Loucy (cell line): Measurements from ENCODE around the gene ZMIZ2.

Experiments used
- H2AFZ ChIP-seq: fragments of 200-600 bp; sonication (generic); 2 replicates; pipeline ENCODE4 v1.6.0; 2016; ENCODE audit warnings: antibody characterized with exemption, mild to moderate bottlenecking, low read length, moderate library complexity
- H3F3A ChIP-seq: fragments of 200-600 bp; 2 replicates; pipeline ENCODE4 v1.6.0; 2016; ENCODE audit warnings: antibody characterized with exemption, low read depth, mild to moderate bottlenecking
- H3K27me3 ChIP-seq: fragments of 200-600 bp; sonication (generic); 2 replicates; pipeline ENCODE4 v1.6.1; 2014; ENCODE audit warnings: low read length, mild to moderate bottlenecking; ENCODE audit not compliant: insufficient read depth, poor library complexity, severe bottlenecking
- H3K36me3 ChIP-seq: fragments of 200-600 bp; sonication (generic); 2 replicates; pipeline ENCODE4 v1.6.1; 2016; ENCODE audit warnings: low read length; ENCODE audit not compliant: insufficient read depth
- H3K4me1 ChIP-seq: fragments of 200-600 bp; sonication (generic); 2 replicates; pipeline ENCODE4 v1.5.1; 2014; ENCODE audit warnings: low read length, mild to moderate bottlenecking; ENCODE audit not compliant: insufficient read depth, poor library complexity, severe bottlenecking
- H3K4me2 ChIP-seq: fragments of 200-600 bp; sonication (generic); 2 replicates; pipeline ENCODE4 v1.6.0; 2014; ENCODE audit warnings: antibody characterized with exemption, low read length, low read depth, mild to moderate bottlenecking; ENCODE audit not compliant: poor library complexity, severe bottlenecking
- H3K4me3 ChIP-seq: fragments of 200-600 bp; sonication (generic); 2 replicates; pipeline ENCODE4 v1.5.1; 2014; ENCODE audit warnings: low read length, mild to moderate bottlenecking, mixed read lengths; ENCODE audit not compliant: poor library complexity, severe bottlenecking
- H3K79me2 ChIP-seq: fragments of 200-600 bp; sonication (generic); 2 replicates; pipeline ENCODE4 v1.6.1; 2014; ENCODE audit warnings: low read length; ENCODE audit not compliant: insufficient read depth
- H3K9ac ChIP-seq: fragments of 200-600 bp; sonication (generic); 2 replicates; pipeline ENCODE4 v1.6.0; 2014; ENCODE audit warnings: mild to moderate bottlenecking, low read depth, low read length, moderate library complexity; ENCODE audit not compliant: poor library complexity, severe bottlenecking
- H3K9me2 ChIP-seq: fragments of 200-600 bp; sonication (generic); replicated peaks from 2 replicates; pipeline ENCODE4 v1.6.1; 2016; ENCODE audit warnings: low read depth, low read length, mixed read lengths
- H3K9me3 ChIP-seq: fragments of 200-600 bp; sonication (generic); 2 replicates; pipeline ENCODE4 v1.6.1; 2014; ENCODE audit warnings: mild to moderate bottlenecking, antibody characterized with exemption, low read length, low read depth; ENCODE audit not compliant: insufficient read depth
- H4K20me1 ChIP-seq: fragments of 200-600 bp; sonication (generic); 2 replicates; pipeline ENCODE4 v1.6.0; 2014; ENCODE audit warnings: antibody characterized with exemption, low read length, mild to moderate bottlenecking; ENCODE audit not compliant: insufficient read depth, poor library complexity, severe bottlenecking
- EZH2phosphoT487 ChIP-seq: fragments of 200-600 bp; IDR thresholded peaks from 2 replicates; pipeline ENCODE4 v1.6.1; 2018; ENCODE audit warnings: antibody characterized with exemption, mild to moderate bottlenecking, moderate library complexity, borderline replicate concordance
- TF ChIP-seq, protein P1 (sequence below): fragments of 200-600 bp; sonication (generic); conservative IDR thresholded peaks from 2 replicates; pipeline ENCODE4 v1.5.1; 2014; ENCODE audit warnings: mild to moderate bottlenecking, antibody characterized with exemption, low read length

The ZMIZ2 gene

DNA sequence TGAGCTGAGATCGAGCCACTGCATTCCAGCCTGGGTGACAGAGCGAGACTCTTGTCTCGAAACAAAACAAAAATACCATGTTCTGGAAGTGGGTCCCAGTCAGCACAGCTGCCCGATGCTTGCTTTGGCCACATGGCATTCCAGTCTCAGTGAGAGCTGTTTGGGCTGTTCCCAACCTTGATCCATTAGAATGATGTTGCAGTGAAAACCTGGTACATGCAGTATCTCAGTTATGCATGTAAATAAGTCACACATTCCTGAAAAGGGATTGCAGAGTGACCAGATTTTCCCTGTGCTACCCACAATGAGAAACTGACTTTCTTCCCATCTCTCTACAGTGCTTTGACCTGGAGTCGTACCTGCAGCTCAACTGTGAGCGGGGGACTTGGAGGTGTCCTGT, 15.4 kb downstream of the ZMIZ2 start:
- peaks cover 84% of the 10 kb centered on the region; the same call in 1 of the 2 replicates for H3K36me3 ChIP-seq
- no peak overlapping the region for H3K4me2 ChIP-seq
- no peaks in the 10 kb centered on the region for H3K79me2 ChIP-seq
- H3F3A ChIP-seq: no peaks in the 10 kb centered on the region
- no peaks in the 10 kb centered on the region for H3K9me3 ChIP-seq
- no peak overlapping the region for H3K9ac ChIP-seq
- no peaks in the 10 kb centered on the region for H3K27me3 ChIP-seq
- H3K4me1 ChIP-seq: no peaks in the 10 kb centered on the region
- H2AFZ ChIP-seq: no peak overlapping the region
- H4K20me1 ChIP-seq: no peaks in the 10 kb centered on the region
- no peak overlapping the region for H3K4me3 ChIP-seq
- H3K9me2 ChIP-seq: no peaks in the 10 kb centered on the region
- no peak for TF ChIP-seq EZH2phosphoT487
- TF ChIP-seq, protein P1, sequence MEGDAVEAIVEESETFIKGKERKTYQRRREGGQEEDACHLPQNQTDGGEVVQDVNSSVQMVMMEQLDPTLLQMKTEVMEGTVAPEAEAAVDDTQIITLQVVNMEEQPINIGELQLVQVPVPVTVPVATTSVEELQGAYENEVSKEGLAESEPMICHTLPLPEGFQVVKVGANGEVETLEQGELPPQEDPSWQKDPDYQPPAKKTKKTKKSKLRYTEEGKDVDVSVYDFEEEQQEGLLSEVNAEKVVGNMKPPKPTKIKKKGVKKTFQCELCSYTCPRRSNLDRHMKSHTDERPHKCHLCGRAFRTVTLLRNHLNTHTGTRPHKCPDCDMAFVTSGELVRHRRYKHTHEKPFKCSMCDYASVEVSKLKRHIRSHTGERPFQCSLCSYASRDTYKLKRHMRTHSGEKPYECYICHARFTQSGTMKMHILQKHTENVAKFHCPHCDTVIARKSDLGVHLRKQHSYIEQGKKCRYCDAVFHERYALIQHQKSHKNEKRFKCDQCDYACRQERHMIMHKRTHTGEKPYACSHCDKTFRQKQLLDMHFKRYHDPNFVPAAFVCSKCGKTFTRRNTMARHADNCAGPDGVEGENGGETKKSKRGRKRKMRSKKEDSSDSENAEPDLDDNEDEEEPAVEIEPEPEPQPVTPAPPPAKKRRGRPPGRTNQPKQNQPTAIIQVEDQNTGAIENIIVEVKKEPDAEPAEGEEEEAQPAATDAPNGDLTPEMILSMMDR: no peak

DNA sequence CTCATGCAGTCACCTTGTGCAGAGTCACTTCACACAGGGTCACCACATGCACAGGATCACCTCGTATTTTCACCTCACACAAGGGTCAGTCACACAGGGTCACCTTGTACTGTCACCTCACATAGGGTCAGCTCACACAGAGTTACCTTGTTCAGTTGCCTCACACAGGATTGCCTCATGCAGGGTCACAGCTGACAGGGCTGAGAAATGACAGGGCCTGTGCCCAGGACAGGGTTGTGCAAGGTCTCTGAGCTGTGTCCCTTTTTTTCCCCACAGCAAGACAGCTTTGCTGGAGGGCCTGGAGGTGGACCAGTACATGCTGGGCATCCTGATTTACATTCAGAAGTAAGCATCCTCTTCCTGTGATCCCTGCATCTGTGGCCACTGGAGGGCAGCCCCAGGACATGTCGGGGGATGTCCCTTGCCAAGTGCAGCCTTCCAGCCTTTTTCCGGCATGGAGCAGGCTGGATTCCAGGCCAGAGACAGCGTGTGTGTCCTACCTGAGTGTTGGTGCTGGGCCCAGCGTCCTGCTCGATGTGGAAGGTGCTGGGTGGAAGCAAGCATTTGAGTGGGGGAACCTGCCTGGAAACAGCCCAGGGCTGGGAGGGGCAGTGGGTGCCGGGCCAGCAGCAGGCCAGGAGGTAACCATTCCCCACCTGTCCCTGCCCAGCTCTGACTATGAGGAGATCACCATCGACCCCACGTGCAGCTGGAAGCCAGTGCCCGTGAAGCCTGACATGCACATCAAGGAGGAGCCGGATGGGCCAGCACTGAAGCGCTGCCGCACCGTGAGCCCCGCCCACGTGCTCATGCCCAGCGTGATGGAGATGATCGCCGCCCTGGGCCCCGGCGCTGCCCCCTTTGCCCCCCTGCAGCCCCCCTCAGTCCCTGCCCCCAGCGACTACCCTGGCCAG, 16.3 kb downstream of the ZMIZ2 start:
- no peak overlapping the region for H3K9ac ChIP-seq
- no peak overlapping the region for H3K4me2 ChIP-seq
- no peak overlapping the region for H2AFZ ChIP-seq
- H3K4me3 ChIP-seq: no peak overlapping the region
- H3K9me3 ChIP-seq: no peaks in the 10 kb centered on the region
- no peaks in the 10 kb centered on the region for H3K9me2 ChIP-seq
- H3F3A ChIP-seq: no peaks in the 10 kb centered on the region
- TF ChIP-seq EZH2phosphoT487: no peak
- TF ChIP-seq, protein P1: no peak
- peaks cover 78% of the 10 kb centered on the region; the same call in 1 of the 2 replicates for H3K36me3 ChIP-seq
- H3K4me1 ChIP-seq: no peaks in the 10 kb centered on the region
- no peaks in the 10 kb centered on the region for H4K20me1 ChIP-seq
- no peaks in the 10 kb centered on the region for H3K79me2 ChIP-seq
- H3K27me3 ChIP-seq: no peaks in the 10 kb centered on the region

DNA sequence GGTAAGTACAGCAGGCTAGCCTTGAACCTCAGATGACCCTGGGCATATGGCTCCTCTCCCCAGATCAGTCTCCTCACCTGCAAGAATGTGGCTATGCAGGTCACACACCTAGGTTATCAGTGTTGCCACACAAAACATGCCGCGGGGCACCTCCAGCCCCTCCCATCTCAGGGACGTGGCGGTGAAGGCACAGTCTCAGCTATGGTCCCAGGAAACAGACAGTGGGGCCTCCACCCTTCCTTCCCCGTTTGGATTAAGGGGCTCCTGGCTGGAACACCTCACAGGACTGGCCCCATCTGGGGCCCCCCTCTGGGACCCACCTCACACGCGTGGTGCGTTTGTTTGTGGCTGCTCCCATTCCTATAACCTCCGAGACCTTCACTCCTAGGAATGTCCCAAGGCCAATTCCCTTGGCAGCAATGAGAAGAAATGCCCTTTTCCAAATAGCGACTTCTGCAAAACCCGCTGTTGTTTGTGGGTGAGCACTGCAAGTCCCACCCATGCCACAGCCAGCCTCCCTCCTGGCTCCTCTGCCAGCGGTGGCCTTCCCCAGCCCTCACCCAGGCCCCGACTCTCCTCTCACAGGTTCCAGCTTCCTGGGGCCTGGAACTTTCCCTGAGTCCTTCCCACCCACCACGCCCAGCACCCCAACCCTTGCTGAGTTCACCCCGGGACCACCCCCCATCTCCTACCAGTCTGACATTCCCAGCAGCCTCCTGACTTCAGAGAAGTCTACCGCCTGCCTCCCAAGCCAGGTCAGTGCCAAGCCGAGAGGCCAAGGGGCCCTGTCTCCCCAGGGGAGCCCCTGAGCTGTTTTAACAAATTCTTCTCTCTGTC, 17.1 kb downstream of the ZMIZ2 start:
- no peaks in the 10 kb centered on the region for H3K4me1 ChIP-seq
- no peaks in the 10 kb centered on the region for H4K20me1 ChIP-seq
- H3K9me3 ChIP-seq: no peaks in the 10 kb centered on the region
- H3K27me3 ChIP-seq: no peaks in the 10 kb centered on the region
- TF ChIP-seq EZH2phosphoT487: no peak
- TF ChIP-seq, protein P1: no peak
- H3K4me2 ChIP-seq: no peak overlapping the region
- no peak overlapping the region for H2AFZ ChIP-seq
- no peaks in the 10 kb centered on the region for H3K79me2 ChIP-seq
- H3K9ac ChIP-seq: no peak overlapping the region
- H3K4me3 ChIP-seq: no peak overlapping the region
- H3F3A ChIP-seq: no peaks in the 10 kb centered on the region
- H3K36me3 ChIP-seq: peaks cover 70% of the 10 kb centered on the region; the same call in 1 of the 2 replicates
- H3K9me2 ChIP-seq: no peaks in the 10 kb centered on the region
